Lower leg skin (tissue), 3 donors: ENCODE data around the gene NEO1.

ENCODE experiments used
- CTCF ChIP-seq, 3 donors: fragments of 450-650 bp; IDR thresholded peaks; one replicate each; pipeline ENCODE4 v1.5.1; 2016; ENCODE audit warnings: antibody characterized with exemption in 3 of 3, mild to moderate bottlenecking in 3 of 3, moderate library complexity in 2 of 3
- POLR2A ChIP-seq, 2 donors: fragments of 450-650 bp; IDR thresholded peaks; one replicate each; pipeline ENCODE4 v1.6.1; 2016 to 2017; ENCODE audit warnings: antibody characterized with exemption in 2 of 2, mild to moderate bottlenecking in 1 of 2, moderate library complexity in 1 of 2

GRCh38 chr15:73287019-73287418 lies 234.8 kb downstream of the NEO1 start:
- TF ChIP-seq CTCF (IDR thresholded peaks at IDR 0.05), result no peak
- TF ChIP-seq POLR2A (IDR thresholded peaks at IDR 0.05), result no peak
